ENCODE results near the gene RNH1.

RNH1 gene

GRCh38 chr11:515131-515530 lies 8.1 kb upstream of the RNH1 start:
- in situ Hi-C loops (cut with HindIII; ENCODE audit: low pct_ligation_motif_present, low sequenced_read_pairs), result no loop called here
- Histone ChIP-seq H3K27ac (no peak overlapping the region), H3K4me3 (ENCODE audit: low read depth, low read length) (no peak overlapping the region), H3K27me3 (replicated peaks) (no peaks in the 10 kb centered on the region), H3K36me3 (replicated peaks) (peaks cover 4% of the 10 kb centered on the region)
- no peak for DNase-seq
- TF ChIP-seq CTCF (IDR thresholded peaks at IDR 0.05; ENCODE audit: low read depth, low read length, missing control alignments), result no peak

GRCh38 chr11:514606-515005 lies 7.6 kb upstream of the RNH1 start:
- no peak overlapping the region for H3K27ac ChIP-seq
- in situ Hi-C loops (cut with HindIII; ENCODE audit: low pct_ligation_motif_present, low sequenced_read_pairs), result no loop called here
- no peak for DNase-seq
- peaks cover 4% of the 10 kb centered on the region for H3K36me3 ChIP-seq (replicated peaks)
- TF ChIP-seq CTCF (IDR thresholded peaks at IDR 0.05; ENCODE audit: low read depth, low read length, missing control alignments), result no peak
- H3K4me3 ChIP-seq (ENCODE audit: low read depth, low read length), result no peak overlapping the region
- no peaks in the 10 kb centered on the region for H3K27me3 ChIP-seq (replicated peaks)

GRCh38 chr11:512761-513595 lies 5.9 kb upstream of the RNH1 start:
- in situ Hi-C loops (cut with HindIII; ENCODE audit: low pct_ligation_motif_present, low sequenced_read_pairs), result no loop called here
- Histone ChIP-seq H3K27ac (no peak overlapping the region), H3K4me3 (ENCODE audit: low read depth, low read length) (no peak overlapping the region), H3K27me3 (replicated peaks) (no peaks in the 10 kb centered on the region), H3K36me3 (replicated peaks) (peaks cover 9% of the 10 kb centered on the region)
- TF ChIP-seq CTCF (IDR thresholded peaks at IDR 0.05; ENCODE audit: low read depth, low read length, missing control alignments), result no peak
- DNase-seq, result no peak

- Histone ChIP-seq H3K27ac (no peak overlapping the region), H3K36me3 (replicated peaks) (peaks cover 5% of the 10 kb centered on the region), H3K4me3 (ENCODE audit: low read depth, low read length) (no peak overlapping the region), H3K27me3 (replicated peaks) (no peaks in the 10 kb centered on the region)
- no peak for DNase-seq
- no peak for TF ChIP-seq CTCF (IDR thresholded peaks at IDR 0.05; ENCODE audit: low read depth, low read length, missing control alignments)
- in situ Hi-C loops (cut with HindIII; ENCODE audit: low pct_ligation_motif_present, low sequenced_read_pairs), result no loop called here
Measured at GRCh38 chr11:508956-509355, 1.9 kb upstream of the RNH1 start.

- Histone ChIP-seq H3K4me3 (ENCODE audit: low read depth, low read length) (peak overlapping the region; percentile 90), H3K27me3 (replicated peaks) (no peaks in the 10 kb centered on the region), H3K27ac (peak overlapping the region; percentile 82), H3K36me3 (replicated peaks) (peaks cover 5% of the 10 kb centered on the region)
- no peak for TF ChIP-seq CTCF (IDR thresholded peaks at IDR 0.05; ENCODE audit: low read depth, low read length, missing control alignments)
- no peak for DNase-seq
- in situ Hi-C loops (cut with HindIII; ENCODE audit: low pct_ligation_motif_present, low sequenced_read_pairs), result no loop called here
Measured at GRCh38 chr11:507727-508515, 879 bp upstream of the RNH1 start.

Data from brain microvascular endothelial cell (primary cell).